Measurements from ENCODE around the gene ARHGAP26. TPM values are rescaled to one million over a fixed set of nuclear protein-coding genes. Genes with fewer than 3 reads are reported as not detected.

Gene ARHGAP26
- total RNA-seq, 1 experiment from 2014 or later = 34.5 TPM

DNA sequence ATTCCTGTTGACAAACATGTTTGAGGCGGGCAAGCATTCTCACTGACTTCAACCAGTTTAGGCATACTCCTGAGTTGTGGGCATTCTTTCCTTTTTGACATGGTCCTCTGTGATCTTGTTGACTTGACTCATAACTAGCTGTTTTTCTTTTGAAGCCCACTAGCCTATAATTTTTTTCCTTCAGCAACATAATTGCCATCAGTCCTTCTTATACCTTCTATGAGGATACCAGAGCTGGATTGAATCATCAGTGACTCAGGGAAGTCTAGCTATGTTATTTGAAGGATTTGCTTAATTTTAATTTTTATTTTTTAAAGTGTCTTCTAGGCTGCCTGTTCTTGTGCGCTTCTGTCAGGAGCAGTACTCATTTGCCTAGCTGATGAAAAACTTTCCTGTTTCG, 373.8 kb downstream of the ARHGAP26 start:
- Histone ChIP-seq H3K4me3 (replicated peaks in 1 of 2; ENCODE audit: low read depth in 1 of 2, low read length in 2 of 2) (no peak overlapping the region), H3K79me2 (ENCODE audit: insufficient read depth, low read length) (no peaks in the 10 kb centered on the region), H3K27me3 (ENCODE audit: insufficient read depth, low read length) (no peaks in the 10 kb centered on the region), H3K9ac (ENCODE audit: low read length) (no peak overlapping the region), H2AFZ (ENCODE audit: low read depth, low read length, poor library complexity, severe bottlenecking) (no peak overlapping the region), H3K4me1 (ENCODE audit: control insufficient read depth in 1 of 2, insufficient read depth in 2 of 2, low read length in 2 of 2) (peaks cover 0 to 3% of the 10 kb centered on the region in 2 experiments; a peak in 1 of 4 replicates), H3K9me3 (ENCODE audit: control insufficient read depth in 1 of 2, insufficient read depth in 1 of 2, low read depth in 1 of 2, low read length in 2 of 2) (no peaks in the 10 kb centered on the region), H3K36me3 (ENCODE audit: control insufficient read depth in 1 of 2, insufficient read depth in 2 of 2, low read length in 2 of 2) (no peaks in the 10 kb centered on the region), H3K4me2 (ENCODE audit: low read length) (no peak overlapping the region), H3K9me2 (ENCODE audit: insufficient read depth) (no peaks in the 10 kb centered on the region), H4K20me1 (ENCODE audit: insufficient read depth) (no peaks in the 10 kb centered on the region), H3K27ac (ENCODE audit: low read depth, low read length) (no peak overlapping the region)
- intact Hi-C loops (cut with micrococcal nuclease) = no loop called here
- BruUV-seq (replicated peaks) = no TSS peak
- ChIA-PET RAD21 (ENCODE audit: low non-redundant PET in 1 of 2, low total read pairs in 2 of 2, uncharacterized antibody in 2 of 2, unreplicated experiment in 2 of 2) (no interaction called here), CTCF (no interaction called here), POLR2A (no interaction called here)
- ATAC-seq (no peak), DNase-seq (ENCODE audit: low read depth, low spot score) (no peak)
- TF ChIP-seq YY1 (IDR thresholded peaks at IDR 0.05; ENCODE audit: extremely low read depth, insufficient replicate concordance, low read depth, low read length) = no peak
- TF ChIP-seq SIN3A (IDR thresholded peaks at IDR 0.05; ENCODE audit: low read depth) = no peak
- TF ChIP-seq CBX3 (IDR thresholded peaks at IDR 0.05; ENCODE audit: low read depth) = no peak
- no peak for TF ChIP-seq EGR1 (IDR thresholded peaks at IDR 0.05; ENCODE audit: low read depth)
- no peak for TF ChIP-seq CEBPB (IDR thresholded peaks at IDR 0.05; ENCODE audit: low read depth)
- TF ChIP-seq ZNF274 (IDR thresholded peaks at IDR 0.05; ENCODE audit: low read depth, low read length) = no peak
- no peak for TF ChIP-seq SP1 (IDR thresholded peaks at IDR 0.05; ENCODE audit: low read depth)
- no peak for TF ChIP-seq SRF (IDR thresholded peaks at IDR 0.05; ENCODE audit: low read depth)
- TF ChIP-seq, protein P1, sequence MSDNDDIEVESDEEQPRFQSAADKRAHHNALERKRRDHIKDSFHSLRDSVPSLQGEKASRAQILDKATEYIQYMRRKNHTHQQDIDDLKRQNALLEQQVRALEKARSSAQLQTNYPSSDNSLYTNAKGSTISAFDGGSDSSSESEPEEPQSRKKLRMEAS (IDR thresholded peaks at IDR 0.05) = no peak
- no peak for TF ChIP-seq RAD21 (IDR thresholded peaks at IDR 0.05; ENCODE audit: low read depth)

DNA sequence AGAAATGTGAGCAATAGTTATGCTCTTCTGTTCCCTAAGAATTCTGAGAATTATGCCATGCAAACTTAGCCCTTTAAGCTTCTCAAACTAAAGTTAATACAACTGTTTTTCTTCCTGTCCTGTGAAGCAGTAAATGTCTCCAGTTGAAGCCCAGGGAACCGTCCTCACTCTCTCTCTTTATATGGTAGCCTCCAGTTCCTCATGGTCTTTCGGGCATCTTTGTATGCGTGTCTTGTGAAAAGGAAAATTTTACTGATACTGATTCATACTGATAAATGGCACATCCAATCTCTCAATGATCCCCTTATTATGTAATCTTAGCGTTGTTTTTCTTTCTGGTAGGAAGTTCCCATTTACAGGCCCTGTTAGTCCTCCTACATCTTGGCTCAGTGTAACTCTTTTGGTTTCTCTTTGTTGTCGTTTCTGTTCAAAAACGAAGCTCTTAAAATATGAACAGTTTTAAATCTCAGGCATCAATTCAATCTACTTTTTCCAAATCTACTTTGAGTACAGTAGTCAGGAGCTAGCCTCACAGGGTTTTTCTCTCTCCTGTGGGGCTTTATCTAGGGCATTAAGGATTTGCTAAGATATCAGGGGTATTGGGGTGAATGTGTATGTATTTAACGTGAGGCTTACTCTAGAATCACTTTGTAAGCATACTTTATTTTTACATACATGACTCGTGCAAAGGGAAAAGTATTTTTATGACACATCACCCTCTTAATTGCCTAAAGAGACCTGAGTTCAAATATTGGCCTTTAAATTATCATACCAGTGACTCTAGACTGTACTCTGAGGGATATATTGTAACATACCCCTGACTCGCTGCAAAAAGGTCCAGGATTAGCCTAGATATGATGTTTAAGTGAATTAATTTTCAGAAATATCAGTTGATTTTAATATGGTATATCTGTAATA, 375.3 kb downstream of the ARHGAP26 start:
- intact Hi-C loops (cut with micrococcal nuclease) = no loop called here
- CTCF ChIA-PET = no interaction called here
- TF ChIP-seq CEBPB (IDR thresholded peaks at IDR 0.05; ENCODE audit: low read depth) = no peak
- TF ChIP-seq SIN3A (IDR thresholded peaks at IDR 0.05; ENCODE audit: low read depth) = no peak
- TF ChIP-seq TCF7L2 (IDR thresholded peaks at IDR 0.05; ENCODE audit: borderline replicate concordance, extremely low read depth, insufficient read depth, insufficient read length) = no peak
- TF ChIP-seq, protein P1 (IDR thresholded peaks at IDR 0.05) = no peak
- no peak for TF ChIP-seq ELF1 (IDR thresholded peaks at IDR 0.05; ENCODE audit: borderline replicate concordance, low read depth)
- no peak for TF ChIP-seq JUND (IDR thresholded peaks at IDR 0.05)
- TF ChIP-seq CBX3 (IDR thresholded peaks at IDR 0.05; ENCODE audit: low read depth) = no peak
- TF ChIP-seq ZFX (IDR thresholded peaks at IDR 0.05) = no peak
- TF ChIP-seq POLR2AphosphoS5 (IDR thresholded peaks at IDR 0.05; ENCODE audit: low read depth, low read length) = no peak
- no peak for TF ChIP-seq POLR2A (IDR thresholded peaks at IDR 0.05; ENCODE audit: borderline replicate concordance, extremely low read depth, insufficient read depth, insufficient read length)
- no peak for TF ChIP-seq SRF (IDR thresholded peaks at IDR 0.05; ENCODE audit: low read depth)
- TF ChIP-seq, protein P2, sequence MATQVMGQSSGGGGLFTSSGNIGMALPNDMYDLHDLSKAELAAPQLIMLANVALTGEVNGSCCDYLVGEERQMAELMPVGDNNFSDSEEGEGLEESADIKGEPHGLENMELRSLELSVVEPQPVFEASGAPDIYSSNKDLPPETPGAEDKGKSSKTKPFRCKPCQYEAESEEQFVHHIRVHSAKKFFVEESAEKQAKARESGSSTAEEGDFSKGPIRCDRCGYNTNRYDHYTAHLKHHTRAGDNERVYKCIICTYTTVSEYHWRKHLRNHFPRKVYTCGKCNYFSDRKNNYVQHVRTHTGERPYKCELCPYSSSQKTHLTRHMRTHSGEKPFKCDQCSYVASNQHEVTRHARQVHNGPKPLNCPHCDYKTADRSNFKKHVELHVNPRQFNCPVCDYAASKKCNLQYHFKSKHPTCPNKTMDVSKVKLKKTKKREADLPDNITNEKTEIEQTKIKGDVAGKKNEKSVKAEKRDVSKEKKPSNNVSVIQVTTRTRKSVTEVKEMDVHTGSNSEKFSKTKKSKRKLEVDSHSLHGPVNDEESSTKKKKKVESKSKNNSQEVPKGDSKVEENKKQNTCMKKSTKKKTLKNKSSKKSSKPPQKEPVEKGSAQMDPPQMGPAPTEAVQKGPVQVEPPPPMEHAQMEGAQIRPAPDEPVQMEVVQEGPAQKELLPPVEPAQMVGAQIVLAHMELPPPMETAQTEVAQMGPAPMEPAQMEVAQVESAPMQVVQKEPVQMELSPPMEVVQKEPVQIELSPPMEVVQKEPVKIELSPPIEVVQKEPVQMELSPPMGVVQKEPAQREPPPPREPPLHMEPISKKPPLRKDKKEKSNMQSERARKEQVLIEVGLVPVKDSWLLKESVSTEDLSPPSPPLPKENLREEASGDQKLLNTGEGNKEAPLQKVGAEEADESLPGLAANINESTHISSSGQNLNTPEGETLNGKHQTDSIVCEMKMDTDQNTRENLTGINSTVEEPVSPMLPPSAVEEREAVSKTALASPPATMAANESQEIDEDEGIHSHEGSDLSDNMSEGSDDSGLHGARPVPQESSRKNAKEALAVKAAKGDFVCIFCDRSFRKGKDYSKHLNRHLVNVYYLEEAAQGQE (IDR thresholded peaks at IDR 0.05; ENCODE audit: low read depth) = no peak

More for the DNA sequence above, 375.3 kb downstream of the ARHGAP26 start:
- no peak overlapping the region for H3K27ac ChIP-seq (ENCODE audit: low read depth, low read length)
- BruUV-seq (replicated peaks) = no TSS peak
- POLR2A ChIA-PET = no interaction called here
- no peak overlapping the region for H2AFZ ChIP-seq (ENCODE audit: low read depth, low read length, poor library complexity, severe bottlenecking)
- no peak overlapping the region for H3K4me3 ChIP-seq (replicated peaks in 1 of 2; ENCODE audit: low read depth in 1 of 2, low read length in 2 of 2)
- no peak for ATAC-seq
- H3K9me3 ChIP-seq (ENCODE audit: control insufficient read depth in 1 of 2, insufficient read depth in 1 of 2, low read depth in 1 of 2, low read length in 2 of 2) = no peaks in the 10 kb centered on the region
- H3K4me2 ChIP-seq (ENCODE audit: low read length) = no peak overlapping the region
- RAD21 ChIA-PET (ENCODE audit: low non-redundant PET in 1 of 2, low total read pairs in 2 of 2, uncharacterized antibody in 2 of 2, unreplicated experiment in 2 of 2) = no interaction called here
- H3K9me2 ChIP-seq (ENCODE audit: insufficient read depth) = no peaks in the 10 kb centered on the region
- H4K20me1 ChIP-seq (ENCODE audit: insufficient read depth) = no peaks in the 10 kb centered on the region
- H3K4me1 ChIP-seq (ENCODE audit: control insufficient read depth in 1 of 2, insufficient read depth in 2 of 2, low read length in 2 of 2) = peaks cover 0 to 3% of the 10 kb centered on the region in 2 experiments; a peak in 1 of 4 replicates
- H3K27me3 ChIP-seq (ENCODE audit: insufficient read depth, low read length) = no peaks in the 10 kb centered on the region
- H3K9ac ChIP-seq (ENCODE audit: low read length) = no peak overlapping the region
- H3K36me3 ChIP-seq (ENCODE audit: control insufficient read depth in 1 of 2, insufficient read depth in 2 of 2, low read length in 2 of 2) = no peaks in the 10 kb centered on the region
- DNase-seq (ENCODE audit: low read depth, low spot score) = no peak
- H3K79me2 ChIP-seq (ENCODE audit: insufficient read depth, low read length) = no peaks in the 10 kb centered on the region
